Measurements from ENCODE around the gene RNASEH2A. TPM values are rescaled to one million over a fixed set of nuclear protein-coding genes. Genes with fewer than 3 reads are reported as not detected.

The RNASEH2A gene
- total and polyA plus RNA-seq, 2 of the 13 experiments (the other 11 are each of a cell fraction or from before 2014, with no cell fraction given), result 25.1 to 35.8 TPM

DNA sequence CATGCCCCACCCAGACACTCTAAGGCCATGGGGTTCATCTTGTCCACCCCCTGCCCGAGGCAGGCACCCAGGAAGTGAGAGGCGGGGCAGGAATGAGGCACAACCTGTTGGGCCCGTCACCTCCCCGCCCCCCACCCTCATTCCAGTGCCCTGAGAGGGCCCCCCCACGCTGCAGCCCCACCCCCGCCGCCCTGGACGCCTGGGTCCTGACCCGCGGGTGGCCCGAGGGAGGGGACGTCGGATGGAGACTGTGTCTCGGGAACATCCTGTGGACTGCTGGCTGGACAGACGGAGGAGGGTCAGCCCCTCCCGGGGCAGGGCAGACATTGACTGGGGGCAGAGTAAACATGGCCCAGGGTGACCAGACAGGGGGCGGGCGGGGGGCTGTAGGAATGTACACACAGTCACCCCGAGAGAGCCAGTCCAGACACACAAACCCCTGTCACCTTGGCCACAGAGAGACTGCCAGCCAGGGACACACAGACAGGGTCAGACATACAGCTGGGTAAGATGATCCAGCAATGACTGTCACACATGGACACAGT lies 22.5 kb upstream of the RNASEH2A start (continued):
- TF ChIP-seq TSC22D2 (CRISPR knock-in tag; IDR thresholded peaks at IDR 0.05; ENCODE audit: borderline replicate concordance) (no peak), ZNF543 (CRISPR knock-in tag; IDR thresholded peaks at IDR 0.05) (no peak), SNAI1 (CRISPR knock-in tag; IDR thresholded peaks at IDR 0.05; ENCODE audit: borderline replicate concordance) (no peak), ZNF296 (CRISPR knock-in tag; conservative IDR thresholded peaks at IDR 0.05) (0 out of 2 replicates have a peak, but pooled peaks have one; percentile 44), TBL1XR1 (IDR thresholded peaks at IDR 0.05; ENCODE audit: borderline replicate concordance, low read length, partially characterized antibody) (no peak), CREM (IDR thresholded peaks at IDR 0.05) (peak; percentile 24; the same call in 1 of the 2 replicates), CREM (CRISPR knock-in tag; IDR thresholded peaks at IDR 0.05) (no peak), PITX1 (CRISPR knock-in tag; IDR thresholded peaks at IDR 0.05) (no peak), ZFP36L2 (CRISPR knock-in tag; IDR thresholded peaks at IDR 0.05) (no peak), ZNF558 (CRISPR knock-in tag; IDR thresholded peaks at IDR 0.05; ENCODE audit: borderline replicate concordance) (no peak), TRIM24 (CRISPR knock-in tag; IDR thresholded peaks at IDR 0.05) (no peak), SMAD3 (CRISPR knock-in tag; IDR thresholded peaks at IDR 0.05) (no peak), ZNF878 (CRISPR knock-in tag; IDR thresholded peaks at IDR 0.05) (no peak), ZNF790 (CRISPR knock-in tag; IDR thresholded peaks at IDR 0.05; ENCODE audit: borderline replicate concordance) (no peak), KLF11 (CRISPR knock-in tag; IDR thresholded peaks at IDR 0.05) (no peak), FOXA3 (CRISPR knock-in tag; IDR thresholded peaks at IDR 0.05) (peak; percentile 79), ISX (CRISPR knock-in tag; conservative IDR thresholded peaks at IDR 0.05) (no peak), ARNTL (CRISPR knock-in tag; IDR thresholded peaks at IDR 0.05) (0 out of 2 replicates have a peak, but pooled peaks have one; percentile 40), SRSF9 (IDR thresholded peaks at IDR 0.05; ENCODE audit: borderline replicate concordance, insufficient read depth, low read depth, low read length, poor library complexity, severe bottlenecking) (no peak), MIER3 (CRISPR knock-in tag; IDR thresholded peaks at IDR 0.05; ENCODE audit: borderline replicate concordance) (no peak), ZBTB38 (CRISPR knock-in tag; IDR thresholded peaks at IDR 0.05) (0 out of 2 replicates have a peak, but pooled peaks have one; percentile 16), ZNF75D (CRISPR knock-in tag; IDR thresholded peaks at IDR 0.05; ENCODE audit: borderline replicate concordance) (no peak), SATB2 (CRISPR knock-in tag; IDR thresholded peaks at IDR 0.05) (no peak)
- TF ChIP-seq, protein P1, sequence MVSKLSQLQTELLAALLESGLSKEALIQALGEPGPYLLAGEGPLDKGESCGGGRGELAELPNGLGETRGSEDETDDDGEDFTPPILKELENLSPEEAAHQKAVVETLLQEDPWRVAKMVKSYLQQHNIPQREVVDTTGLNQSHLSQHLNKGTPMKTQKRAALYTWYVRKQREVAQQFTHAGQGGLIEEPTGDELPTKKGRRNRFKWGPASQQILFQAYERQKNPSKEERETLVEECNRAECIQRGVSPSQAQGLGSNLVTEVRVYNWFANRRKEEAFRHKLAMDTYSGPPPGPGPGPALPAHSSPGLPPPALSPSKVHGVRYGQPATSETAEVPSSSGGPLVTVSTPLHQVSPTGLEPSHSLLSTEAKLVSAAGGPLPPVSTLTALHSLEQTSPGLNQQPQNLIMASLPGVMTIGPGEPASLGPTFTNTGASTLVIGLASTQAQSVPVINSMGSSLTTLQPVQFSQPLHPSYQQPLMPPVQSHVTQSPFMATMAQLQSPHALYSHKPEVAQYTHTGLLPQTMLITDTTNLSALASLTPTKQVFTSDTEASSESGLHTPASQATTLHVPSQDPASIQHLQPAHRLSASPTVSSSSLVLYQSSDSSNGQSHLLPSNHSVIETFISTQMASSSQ (IDR thresholded peaks at IDR 0.05; ENCODE audit: low read depth), result no peak
- TF ChIP-seq, protein P1 (CRISPR knock-in tag; IDR thresholded peaks at IDR 0.05; ENCODE audit: borderline replicate concordance), result no peak
- TF ChIP-seq, protein P2, sequence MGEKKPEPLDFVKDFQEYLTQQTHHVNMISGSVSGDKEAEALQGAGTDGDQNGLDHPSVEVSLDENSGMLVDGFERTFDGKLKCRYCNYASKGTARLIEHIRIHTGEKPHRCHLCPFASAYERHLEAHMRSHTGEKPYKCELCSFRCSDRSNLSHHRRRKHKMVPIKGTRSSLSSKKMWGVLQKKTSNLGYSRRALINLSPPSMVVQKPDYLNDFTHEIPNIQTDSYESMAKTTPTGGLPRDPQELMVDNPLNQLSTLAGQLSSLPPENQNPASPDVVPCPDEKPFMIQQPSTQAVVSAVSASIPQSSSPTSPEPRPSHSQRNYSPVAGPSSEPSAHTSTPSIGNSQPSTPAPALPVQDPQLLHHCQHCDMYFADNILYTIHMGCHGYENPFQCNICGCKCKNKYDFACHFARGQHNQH (CRISPR knock-in tag; IDR thresholded peaks at IDR 0.05), result 0 out of 2 replicates have a peak, but pooled peaks have one; percentile 18
- TF ChIP-seq, protein P3, sequence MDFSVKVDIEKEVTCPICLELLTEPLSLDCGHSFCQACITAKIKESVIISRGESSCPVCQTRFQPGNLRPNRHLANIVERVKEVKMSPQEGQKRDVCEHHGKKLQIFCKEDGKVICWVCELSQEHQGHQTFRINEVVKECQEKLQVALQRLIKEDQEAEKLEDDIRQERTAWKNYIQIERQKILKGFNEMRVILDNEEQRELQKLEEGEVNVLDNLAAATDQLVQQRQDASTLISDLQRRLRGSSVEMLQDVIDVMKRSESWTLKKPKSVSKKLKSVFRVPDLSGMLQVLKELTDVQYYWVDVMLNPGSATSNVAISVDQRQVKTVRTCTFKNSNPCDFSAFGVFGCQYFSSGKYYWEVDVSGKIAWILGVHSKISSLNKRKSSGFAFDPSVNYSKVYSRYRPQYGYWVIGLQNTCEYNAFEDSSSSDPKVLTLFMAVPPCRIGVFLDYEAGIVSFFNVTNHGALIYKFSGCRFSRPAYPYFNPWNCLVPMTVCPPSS (IDR thresholded peaks at IDR 0.05), result no peak
